Measurements from ENCODE around the gene COPS7A. TPM values are rescaled to one million over a fixed set of nuclear protein-coding genes. Genes with fewer than 3 reads are reported as not detected.

Gene COPS7A
- total and polyA plus RNA-seq, 9 of the 15 experiments (the other 6 are each of a cell fraction or from before 2014, with no cell fraction given): 12.7 to 36.0 (median 24.3) TPM

DNA sequence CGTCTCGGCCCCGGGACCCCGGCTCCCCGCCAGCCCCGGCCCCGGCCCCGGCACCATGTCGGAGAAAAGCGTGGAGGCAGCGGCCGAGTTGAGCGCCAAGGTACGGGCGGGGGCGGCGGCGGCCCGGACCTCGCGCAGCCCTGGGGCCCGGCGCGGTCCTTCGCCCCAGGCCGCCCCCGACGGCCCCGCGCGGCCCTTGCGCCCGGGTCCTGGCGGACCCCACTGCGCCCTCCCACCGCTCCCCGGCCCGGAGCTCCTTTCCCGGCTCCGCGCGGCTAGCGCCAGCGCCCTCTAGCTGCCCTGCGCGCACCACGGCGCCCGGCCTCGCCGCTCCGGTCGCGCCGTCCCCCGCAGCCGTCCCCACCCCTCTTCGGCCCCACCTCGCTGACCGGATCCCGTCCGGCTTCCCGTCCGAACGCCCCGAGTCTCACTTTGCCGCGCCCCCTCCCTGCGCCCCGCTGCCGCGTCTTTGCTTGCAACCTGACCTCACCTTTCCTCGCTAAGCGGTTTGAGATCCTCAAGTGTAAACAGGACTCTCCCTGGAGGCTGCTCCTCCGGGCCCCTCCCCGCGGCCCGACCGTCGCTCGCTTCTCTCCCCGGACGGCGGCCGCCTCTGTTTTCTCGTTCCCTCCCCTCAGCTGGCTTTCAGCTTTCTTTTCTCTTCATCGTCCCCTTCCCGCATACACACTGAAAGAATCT lies 43.0 kb downstream of the COPS7A start (continued):
- peak; percentile 85; the same call in 1 of the 2 replicates for TF ChIP-seq RB1 (IDR thresholded peaks at IDR 0.05; ENCODE audit: low read depth)
- no peak for TF ChIP-seq KDM2B (CRISPR knock-in tag; IDR thresholded peaks at IDR 0.05)
- peak; percentile 76 for TF ChIP-seq POLR2G (IDR thresholded peaks at IDR 0.05; ENCODE audit: low read depth, low read length)
- TF ChIP-seq POLR3G (IDR thresholded peaks at IDR 0.05; ENCODE audit: extremely low read depth, insufficient read length, insufficient replicate concordance): no peak
- TF ChIP-seq ZNF140 (CRISPR knock-in tag; IDR thresholded peaks at IDR 0.05): no peak
- no peak for TF ChIP-seq SREBF2 (CRISPR knock-in tag; IDR thresholded peaks at IDR 0.05)
- TF ChIP-seq ZNF121 (CRISPR knock-in tag; conservative IDR thresholded peaks at IDR 0.05): no peak
- peak; percentile 63 to 84 for TF ChIP-seq MAZ (CRISPR knock-in tag; conservative IDR thresholded peaks at IDR 0.05 in 1 of 2, IDR thresholded peaks at IDR 0.05 in 1 of 2)
- TF ChIP-seq, protein P1, sequence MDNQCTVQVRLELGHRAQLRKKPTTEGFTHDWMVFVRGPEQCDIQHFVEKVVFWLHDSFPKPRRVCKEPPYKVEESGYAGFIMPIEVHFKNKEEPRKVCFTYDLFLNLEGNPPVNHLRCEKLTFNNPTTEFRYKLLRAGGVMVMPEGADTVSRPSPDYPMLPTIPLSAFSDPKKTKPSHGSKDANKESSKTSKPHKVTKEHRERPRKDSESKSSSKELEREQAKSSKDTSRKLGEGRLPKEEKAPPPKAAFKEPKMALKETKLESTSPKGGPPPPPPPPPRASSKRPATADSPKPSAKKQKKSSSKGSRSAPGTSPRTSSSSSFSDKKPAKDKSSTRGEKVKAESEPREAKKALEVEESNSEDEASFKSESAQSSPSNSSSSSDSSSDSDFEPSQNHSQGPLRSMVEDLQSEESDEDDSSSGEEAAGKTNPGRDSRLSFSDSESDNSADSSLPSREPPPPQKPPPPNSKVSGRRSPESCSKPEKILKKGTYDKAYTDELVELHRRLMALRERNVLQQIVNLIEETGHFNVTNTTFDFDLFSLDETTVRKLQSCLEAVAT (IDR thresholded peaks at IDR 0.05): peak in 1 of 2 experiments; percentile 72; a peak in 1 of 4 replicates
- TF ChIP-seq RBM14 (IDR thresholded peaks at IDR 0.05; ENCODE audit: borderline replicate concordance, insufficient read depth, low read depth, low read length): no peak
- no peak for TF ChIP-seq RBM17 (IDR thresholded peaks at IDR 0.05; ENCODE audit: borderline replicate concordance, low read depth, low read length)
- no peak for TF ChIP-seq ZNF780A (CRISPR knock-in tag; IDR thresholded peaks at IDR 0.05)
- TF ChIP-seq CBX1 (IDR thresholded peaks at IDR 0.05; ENCODE audit: low read depth): no peak
- TF ChIP-seq ZKSCAN1 (IDR thresholded peaks at IDR 0.05; ENCODE audit: low read depth, low read length): no peak
- TF ChIP-seq RBM34 (IDR thresholded peaks at IDR 0.05; ENCODE audit: borderline replicate concordance, insufficient read depth, low read length): no peak
- TF ChIP-seq, protein P2, sequence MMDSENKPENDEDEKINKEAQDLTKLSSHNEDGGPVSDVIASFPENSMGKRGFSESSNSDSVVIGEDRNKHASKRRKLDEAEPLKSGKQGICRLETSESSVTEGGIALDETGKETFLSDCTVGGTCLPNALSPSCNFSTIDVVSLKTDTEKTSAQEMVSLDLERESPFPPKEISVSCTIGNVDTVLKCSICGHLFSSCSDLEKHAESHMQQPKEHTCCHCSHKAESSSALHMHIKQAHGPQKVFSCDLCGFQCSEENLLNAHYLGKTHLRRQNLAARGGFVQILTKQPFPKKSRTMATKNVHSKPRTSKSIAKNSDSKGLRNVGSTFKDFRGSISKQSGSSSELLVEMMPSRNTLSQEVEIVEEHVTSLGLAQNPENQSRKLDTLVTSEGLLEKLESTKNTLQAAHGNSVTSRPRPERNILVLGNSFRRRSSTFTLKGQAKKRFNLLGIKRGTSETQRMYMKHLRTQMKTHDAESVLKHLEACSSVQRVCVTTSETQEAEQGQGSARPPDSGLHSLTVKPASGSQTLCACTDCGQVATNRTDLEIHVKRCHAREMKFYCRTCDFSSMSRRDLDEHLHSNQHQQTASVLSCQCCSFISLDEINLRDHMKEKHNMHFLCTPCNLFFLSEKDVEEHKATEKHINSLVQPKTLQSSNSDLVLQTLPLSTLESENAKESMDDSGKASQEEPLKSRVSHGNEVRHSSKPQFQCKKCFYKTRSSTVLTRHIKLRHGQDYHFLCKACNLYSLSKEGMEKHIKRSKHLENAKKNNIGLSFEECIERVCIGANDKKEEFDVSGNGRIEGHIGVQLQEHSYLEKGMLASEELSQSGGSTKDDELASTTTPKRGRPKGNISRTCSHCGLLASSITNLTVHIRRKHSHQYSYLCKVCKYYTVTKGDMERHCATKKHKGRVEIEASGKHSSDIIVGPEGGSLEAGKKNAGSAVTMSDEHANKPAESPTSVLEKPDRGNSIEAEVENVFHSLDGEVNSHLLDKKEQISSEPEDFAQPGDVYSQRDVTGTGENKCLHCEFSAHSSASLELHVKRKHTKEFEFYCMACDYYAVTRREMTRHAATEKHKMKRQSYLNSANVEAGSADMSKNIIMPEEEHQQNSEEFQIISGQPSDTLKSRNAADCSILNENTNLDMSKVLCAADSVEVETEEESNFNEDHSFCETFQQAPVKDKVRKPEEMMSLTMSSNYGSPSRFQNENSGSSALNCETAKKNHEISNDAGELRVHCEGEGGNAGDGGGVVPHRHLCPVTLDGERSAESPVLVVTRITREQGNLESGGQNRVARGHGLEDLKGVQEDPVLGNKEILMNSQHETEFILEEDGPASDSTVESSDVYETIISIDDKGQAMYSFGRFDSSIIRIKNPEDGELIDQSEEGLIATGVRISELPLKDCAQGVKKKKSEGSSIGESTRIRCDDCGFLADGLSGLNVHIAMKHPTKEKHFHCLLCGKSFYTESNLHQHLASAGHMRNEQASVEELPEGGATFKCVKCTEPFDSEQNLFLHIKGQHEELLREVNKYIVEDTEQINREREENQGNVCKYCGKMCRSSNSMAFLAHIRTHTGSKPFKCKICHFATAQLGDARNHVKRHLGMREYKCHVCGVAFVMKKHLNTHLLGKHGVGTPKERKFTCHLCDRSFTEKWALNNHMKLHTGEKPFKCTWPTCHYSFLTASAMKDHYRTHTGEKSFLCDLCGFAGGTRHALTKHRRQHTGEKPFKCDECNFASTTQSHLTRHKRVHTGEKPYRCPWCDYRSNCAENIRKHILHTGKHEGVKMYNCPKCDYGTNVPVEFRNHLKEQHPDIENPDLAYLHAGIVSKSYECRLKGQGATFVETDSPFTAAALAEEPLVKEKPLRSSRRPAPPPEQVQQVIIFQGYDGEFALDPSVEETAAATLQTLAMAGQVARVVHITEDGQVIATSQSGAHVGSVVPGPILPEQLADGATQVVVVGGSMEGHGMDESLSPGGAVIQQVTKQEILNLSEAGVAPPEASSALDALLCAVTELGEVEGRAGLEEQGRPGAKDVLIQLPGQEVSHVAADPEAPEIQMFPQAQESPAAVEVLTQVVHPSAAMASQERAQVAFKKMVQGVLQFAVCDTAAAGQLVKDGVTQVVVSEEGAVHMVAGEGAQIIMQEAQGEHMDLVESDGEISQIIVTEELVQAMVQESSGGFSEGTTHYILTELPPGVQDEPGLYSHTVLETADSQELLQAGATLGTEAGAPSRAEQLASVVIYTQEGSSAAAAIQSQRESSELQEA (IDR thresholded peaks at IDR 0.05; ENCODE audit: low read depth): peak; percentile 85
- TF ChIP-seq FOXP1 (CRISPR knock-in tag; IDR thresholded peaks at IDR 0.05): no peak
- TF ChIP-seq POLR2B (IDR thresholded peaks at IDR 0.05; ENCODE audit: low read depth, partially characterized antibody): peak; percentile 27
- no peak for TF ChIP-seq MAFF (IDR thresholded peaks at IDR 0.05; ENCODE audit: low read length)
- no peak for TF ChIP-seq ZNF436 (CRISPR knock-in tag; IDR thresholded peaks at IDR 0.05)

Measured in K562 (cell line).